ENCODE measurements around the gene GAGE12G. TPM values are rescaled to one million over a fixed set of nuclear protein-coding genes. Genes with fewer than 3 reads are reported as not detected.
"Not testable (repeated sequence)": the region's sequence is repeated elsewhere in the genome, so short reads cannot be mapped to it uniquely, and the experiment has no call there.

Gene GAGE12G, protein sequence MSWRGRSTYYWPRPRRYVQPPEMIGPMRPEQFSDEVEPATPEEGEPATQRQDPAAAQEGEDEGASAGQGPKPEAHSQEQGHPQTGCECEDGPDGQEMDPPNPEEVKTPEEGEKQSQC
- not detected for polyA plus RNA-seq (2013, experiment 1 of 4)
- not detected for polyA plus RNA-seq (2013, experiment 2 of 4)
- polyA plus RNA-seq (2013, experiment 3 of 4), result not detected
- not detected for polyA plus RNA-seq (2013, experiment 4 of 4)

DNA sequence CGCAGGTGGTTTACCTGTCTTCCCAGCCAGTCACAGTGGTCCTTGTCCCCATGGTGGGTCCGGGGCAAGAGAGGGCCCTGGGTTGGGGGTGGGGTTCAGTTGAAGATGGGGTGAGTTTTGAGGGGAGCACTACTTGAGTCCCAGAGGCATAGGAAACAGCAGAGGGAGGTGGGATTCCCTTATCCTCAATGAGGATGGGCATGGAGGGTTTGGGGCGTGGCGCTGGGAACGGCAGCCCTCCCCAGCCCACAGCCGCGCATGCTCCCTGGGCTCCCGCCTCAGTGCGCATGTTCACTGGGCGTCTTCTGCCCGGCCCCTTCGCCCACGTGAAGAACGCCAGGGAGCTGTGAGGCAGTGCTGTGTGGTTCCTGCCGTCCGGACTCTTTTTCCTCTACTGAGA is at the start of gene GAGE12G:
Gene GAGE12G (plus strand): TSS at position 301 of the 400 bp plus-strand sequence. CDS start 1,155 bp downstream, outside the sequence.
- not testable (repeated sequence) for H3K36me3 ChIP-seq (ENCODE audit: control insufficient read depth, insufficient read depth, low read length); H3K9me3 ChIP-seq (ENCODE audit: control insufficient read depth, low read length); H3K27ac ChIP-seq (ENCODE audit: insufficient read depth, low read depth, low read length, poor library complexity, severe bottlenecking); H3K4me3 ChIP-seq (ENCODE audit: insufficient read depth, low read depth, low read length); H3K27me3 ChIP-seq (ENCODE audit: control insufficient read depth, insufficient read depth, low read length, poor library complexity, severe bottlenecking); H3K4me1 ChIP-seq (ENCODE audit: control insufficient read depth, insufficient read depth, low read length)
- no CpG with 5 or more reads among the region's 16 CpGs for WGBS, 2 experiments

DNA sequence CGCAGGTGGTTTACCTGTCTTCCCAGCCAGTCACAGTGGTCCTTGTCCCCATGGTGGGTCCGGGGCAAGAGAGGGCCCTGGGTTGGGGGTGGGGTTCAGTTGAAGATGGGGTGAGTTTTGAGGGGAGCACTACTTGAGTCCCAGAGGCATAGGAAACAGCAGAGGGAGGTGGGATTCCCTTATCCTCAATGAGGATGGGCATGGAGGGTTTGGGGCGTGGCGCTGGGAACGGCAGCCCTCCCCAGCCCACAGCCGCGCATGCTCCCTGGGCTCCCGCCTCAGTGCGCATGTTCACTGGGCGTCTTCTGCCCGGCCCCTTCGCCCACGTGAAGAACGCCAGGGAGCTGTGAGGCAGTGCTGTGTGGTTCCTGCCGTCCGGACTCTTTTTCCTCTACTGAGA is 38.3 kb upstream of the GAGE12G start, which contains the start of gene GAGE12C:
Gene GAGE12C (plus strand): TSS at position 301 of the 400 bp plus-strand sequence. CDS start 1,155 bp downstream, outside the sequence.
- H3K36me3 ChIP-seq (ENCODE audit: control insufficient read depth, insufficient read depth, low read length); H3K4me1 ChIP-seq (ENCODE audit: control insufficient read depth, insufficient read depth, low read length); H3K27me3 ChIP-seq (ENCODE audit: control insufficient read depth, insufficient read depth, low read length, poor library complexity, severe bottlenecking); H3K9me3 ChIP-seq (ENCODE audit: control insufficient read depth, low read length); H3K4me3 ChIP-seq (ENCODE audit: insufficient read depth, low read depth, low read length); H3K27ac ChIP-seq (ENCODE audit: insufficient read depth, low read depth, low read length, poor library complexity, severe bottlenecking): not testable (repeated sequence)
- no CpG with 5 or more reads among the region's 16 CpGs for WGBS, 2 experiments

DNA sequence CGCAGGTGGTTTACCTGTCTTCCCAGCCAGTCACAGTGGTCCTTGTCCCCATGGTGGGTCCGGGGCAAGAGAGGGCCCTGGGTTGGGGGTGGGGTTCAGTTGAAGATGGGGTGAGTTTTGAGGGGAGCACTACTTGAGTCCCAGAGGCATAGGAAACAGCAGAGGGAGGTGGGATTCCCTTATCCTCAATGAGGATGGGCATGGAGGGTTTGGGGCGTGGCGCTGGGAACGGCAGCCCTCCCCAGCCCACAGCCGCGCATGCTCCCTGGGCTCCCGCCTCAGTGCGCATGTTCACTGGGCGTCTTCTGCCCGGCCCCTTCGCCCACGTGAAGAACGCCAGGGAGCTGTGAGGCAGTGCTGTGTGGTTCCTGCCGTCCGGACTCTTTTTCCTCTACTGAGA is 28.8 kb upstream of the GAGE12G start, which contains the start of gene GAGE12D:
Gene GAGE12D (plus strand): TSS at position 301 of the 400 bp plus-strand sequence. CDS start 1,155 bp downstream, outside the sequence.
- not testable (repeated sequence) for H3K4me1 ChIP-seq (ENCODE audit: control insufficient read depth, insufficient read depth, low read length); H3K9me3 ChIP-seq (ENCODE audit: control insufficient read depth, low read length); H3K4me3 ChIP-seq (ENCODE audit: insufficient read depth, low read depth, low read length); H3K27ac ChIP-seq (ENCODE audit: insufficient read depth, low read depth, low read length, poor library complexity, severe bottlenecking); H3K27me3 ChIP-seq (ENCODE audit: control insufficient read depth, insufficient read depth, low read length, poor library complexity, severe bottlenecking); H3K36me3 ChIP-seq (ENCODE audit: control insufficient read depth, insufficient read depth, low read length)
- WGBS, 2 experiments, result no CpG with 5 or more reads among the region's 16 CpGs

DNA sequence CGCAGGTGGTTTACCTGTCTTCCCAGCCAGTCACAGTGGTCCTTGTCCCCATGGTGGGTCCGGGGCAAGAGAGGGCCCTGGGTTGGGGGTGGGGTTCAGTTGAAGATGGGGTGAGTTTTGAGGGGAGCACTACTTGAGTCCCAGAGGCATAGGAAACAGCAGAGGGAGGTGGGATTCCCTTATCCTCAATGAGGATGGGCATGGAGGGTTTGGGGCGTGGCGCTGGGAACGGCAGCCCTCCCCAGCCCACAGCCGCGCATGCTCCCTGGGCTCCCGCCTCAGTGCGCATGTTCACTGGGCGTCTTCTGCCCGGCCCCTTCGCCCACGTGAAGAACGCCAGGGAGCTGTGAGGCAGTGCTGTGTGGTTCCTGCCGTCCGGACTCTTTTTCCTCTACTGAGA is 19.2 kb upstream of the GAGE12G start, which contains the start of gene GAGE12E:
Gene GAGE12E (plus strand): TSS at position 301 of the 400 bp plus-strand sequence. CDS start 1,155 bp downstream, outside the sequence.
- not testable (repeated sequence) for H3K36me3 ChIP-seq (ENCODE audit: control insufficient read depth, insufficient read depth, low read length); H3K27me3 ChIP-seq (ENCODE audit: control insufficient read depth, insufficient read depth, low read length, poor library complexity, severe bottlenecking); H3K9me3 ChIP-seq (ENCODE audit: control insufficient read depth, low read length); H3K4me1 ChIP-seq (ENCODE audit: control insufficient read depth, insufficient read depth, low read length); H3K27ac ChIP-seq (ENCODE audit: insufficient read depth, low read depth, low read length, poor library complexity, severe bottlenecking); H3K4me3 ChIP-seq (ENCODE audit: insufficient read depth, low read depth, low read length)
- no CpG with 5 or more reads among the region's 16 CpGs for WGBS, 2 experiments

DNA sequence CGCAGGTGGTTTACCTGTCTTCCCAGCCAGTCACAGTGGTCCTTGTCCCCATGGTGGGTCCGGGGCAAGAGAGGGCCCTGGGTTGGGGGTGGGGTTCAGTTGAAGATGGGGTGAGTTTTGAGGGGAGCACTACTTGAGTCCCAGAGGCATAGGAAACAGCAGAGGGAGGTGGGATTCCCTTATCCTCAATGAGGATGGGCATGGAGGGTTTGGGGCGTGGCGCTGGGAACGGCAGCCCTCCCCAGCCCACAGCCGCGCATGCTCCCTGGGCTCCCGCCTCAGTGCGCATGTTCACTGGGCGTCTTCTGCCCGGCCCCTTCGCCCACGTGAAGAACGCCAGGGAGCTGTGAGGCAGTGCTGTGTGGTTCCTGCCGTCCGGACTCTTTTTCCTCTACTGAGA is 9.7 kb upstream of the GAGE12G start, which contains the start of gene GAGE12F:
Gene GAGE12F (plus strand): TSS at position 301 of the 400 bp plus-strand sequence. CDS start 1,155 bp downstream, outside the sequence.
- H3K4me1 ChIP-seq (ENCODE audit: control insufficient read depth, insufficient read depth, low read length); H3K27me3 ChIP-seq (ENCODE audit: control insufficient read depth, insufficient read depth, low read length, poor library complexity, severe bottlenecking); H3K27ac ChIP-seq (ENCODE audit: insufficient read depth, low read depth, low read length, poor library complexity, severe bottlenecking); H3K4me3 ChIP-seq (ENCODE audit: insufficient read depth, low read depth, low read length); H3K9me3 ChIP-seq (ENCODE audit: control insufficient read depth, low read length); H3K36me3 ChIP-seq (ENCODE audit: control insufficient read depth, insufficient read depth, low read length): not testable (repeated sequence)
- no CpG with 5 or more reads among the region's 16 CpGs for WGBS, 2 experiments

DNA sequence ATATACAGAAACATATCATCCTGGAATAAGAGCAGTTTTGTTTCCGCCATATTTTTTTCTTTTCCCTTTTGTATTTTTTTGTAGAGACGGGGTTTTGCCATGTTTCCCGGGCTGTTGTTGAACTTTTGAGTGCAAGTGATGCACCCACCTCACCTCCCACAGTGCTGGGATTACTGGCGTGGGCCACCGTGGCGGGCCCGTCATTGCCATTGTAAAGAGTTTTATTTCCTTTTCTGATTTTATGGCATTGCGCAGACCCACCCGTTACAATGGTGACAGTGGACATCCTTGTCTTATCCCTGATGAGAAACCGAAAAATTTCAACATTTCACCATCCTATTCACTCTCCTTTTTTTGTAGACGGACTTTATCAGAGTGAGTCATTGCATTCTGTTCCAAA is 1.5 kb upstream of the GAGE12G start:
- not testable (repeated sequence) for H3K36me3 ChIP-seq (ENCODE audit: control insufficient read depth, insufficient read depth, low read length); H3K4me3 ChIP-seq (ENCODE audit: insufficient read depth, low read depth, low read length); H3K4me1 ChIP-seq (ENCODE audit: control insufficient read depth, insufficient read depth, low read length); H3K27me3 ChIP-seq (ENCODE audit: control insufficient read depth, insufficient read depth, low read length, poor library complexity, severe bottlenecking); H3K27ac ChIP-seq (ENCODE audit: insufficient read depth, low read depth, low read length, poor library complexity, severe bottlenecking); H3K9me3 ChIP-seq (ENCODE audit: control insufficient read depth, low read length)
- WGBS, 2 experiments, result no CpG with 5 or more reads among the region's 11 CpGs

DNA sequence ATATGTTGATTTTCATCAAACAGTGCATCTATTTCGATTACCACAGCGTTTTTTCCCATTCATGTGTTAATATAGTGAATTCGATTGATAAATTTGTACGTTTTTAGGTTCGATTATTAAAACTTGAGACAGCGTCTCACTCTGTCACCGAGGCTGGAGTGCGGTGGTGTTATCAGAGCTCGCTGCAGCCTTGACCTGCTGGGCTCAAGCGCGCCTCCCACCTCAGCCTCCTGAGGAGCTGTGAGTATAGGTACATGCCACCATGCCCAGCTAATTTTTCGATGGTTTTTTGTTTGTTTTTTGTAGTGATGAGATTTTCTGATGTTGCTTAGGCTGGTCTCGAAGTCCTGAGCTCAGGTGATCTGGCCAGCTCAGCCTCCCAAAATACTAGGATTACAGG is 1.0 kb upstream of the GAGE12G start:
- H3K4me1 ChIP-seq (ENCODE audit: control insufficient read depth, insufficient read depth, low read length); H3K27me3 ChIP-seq (ENCODE audit: control insufficient read depth, insufficient read depth, low read length, poor library complexity, severe bottlenecking); H3K4me3 ChIP-seq (ENCODE audit: insufficient read depth, low read depth, low read length); H3K9me3 ChIP-seq (ENCODE audit: control insufficient read depth, low read length); H3K36me3 ChIP-seq (ENCODE audit: control insufficient read depth, insufficient read depth, low read length); H3K27ac ChIP-seq (ENCODE audit: insufficient read depth, low read depth, low read length, poor library complexity, severe bottlenecking): not testable (repeated sequence)
- WGBS, 2 experiments, result 93 to 96% methylated on average over 6 to 7 of the region's 13 CpGs

DNA sequence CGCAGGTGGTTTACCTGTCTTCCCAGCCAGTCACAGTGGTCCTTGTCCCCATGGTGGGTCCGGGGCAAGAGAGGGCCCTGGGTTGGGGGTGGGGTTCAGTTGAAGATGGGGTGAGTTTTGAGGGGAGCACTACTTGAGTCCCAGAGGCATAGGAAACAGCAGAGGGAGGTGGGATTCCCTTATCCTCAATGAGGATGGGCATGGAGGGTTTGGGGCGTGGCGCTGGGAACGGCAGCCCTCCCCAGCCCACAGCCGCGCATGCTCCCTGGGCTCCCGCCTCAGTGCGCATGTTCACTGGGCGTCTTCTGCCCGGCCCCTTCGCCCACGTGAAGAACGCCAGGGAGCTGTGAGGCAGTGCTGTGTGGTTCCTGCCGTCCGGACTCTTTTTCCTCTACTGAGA is 9.4 kb downstream of the GAGE12G start, which contains the start of gene GAGE12H:
Gene GAGE12H (plus strand): TSS at position 301 of the 400 bp plus-strand sequence. CDS start 1,155 bp downstream, outside the sequence.
- H3K4me1 ChIP-seq (ENCODE audit: control insufficient read depth, insufficient read depth, low read length); H3K36me3 ChIP-seq (ENCODE audit: control insufficient read depth, insufficient read depth, low read length); H3K9me3 ChIP-seq (ENCODE audit: control insufficient read depth, low read length); H3K4me3 ChIP-seq (ENCODE audit: insufficient read depth, low read depth, low read length); H3K27ac ChIP-seq (ENCODE audit: insufficient read depth, low read depth, low read length, poor library complexity, severe bottlenecking); H3K27me3 ChIP-seq (ENCODE audit: control insufficient read depth, insufficient read depth, low read length, poor library complexity, severe bottlenecking): not testable (repeated sequence)
- no CpG with 5 or more reads among the region's 16 CpGs for WGBS, 2 experiments

DNA sequence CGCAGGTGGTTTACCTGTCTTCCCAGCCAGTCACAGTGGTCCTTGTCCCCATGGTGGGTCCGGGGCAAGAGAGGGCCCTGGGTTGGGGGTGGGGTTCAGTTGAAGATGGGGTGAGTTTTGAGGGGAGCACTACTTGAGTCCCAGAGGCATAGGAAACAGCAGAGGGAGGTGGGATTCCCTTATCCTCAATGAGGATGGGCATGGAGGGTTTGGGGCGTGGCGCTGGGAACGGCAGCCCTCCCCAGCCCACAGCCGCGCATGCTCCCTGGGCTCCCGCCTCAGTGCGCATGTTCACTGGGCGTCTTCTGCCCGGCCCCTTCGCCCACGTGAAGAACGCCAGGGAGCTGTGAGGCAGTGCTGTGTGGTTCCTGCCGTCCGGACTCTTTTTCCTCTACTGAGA is 19.0 kb downstream of the GAGE12G start, which contains the start of gene GAGE2A:
Gene GAGE2A (plus strand): TSS at position 301 of the 400 bp plus-strand sequence. CDS start 1,155 bp downstream, outside the sequence.
- H3K27me3 ChIP-seq (ENCODE audit: control insufficient read depth, insufficient read depth, low read length, poor library complexity, severe bottlenecking); H3K4me1 ChIP-seq (ENCODE audit: control insufficient read depth, insufficient read depth, low read length); H3K36me3 ChIP-seq (ENCODE audit: control insufficient read depth, insufficient read depth, low read length); H3K9me3 ChIP-seq (ENCODE audit: control insufficient read depth, low read length); H3K4me3 ChIP-seq (ENCODE audit: insufficient read depth, low read depth, low read length); H3K27ac ChIP-seq (ENCODE audit: insufficient read depth, low read depth, low read length, poor library complexity, severe bottlenecking): not testable (repeated sequence)
- no CpG with 5 or more reads among the region's 16 CpGs for WGBS, 2 experiments

DNA sequence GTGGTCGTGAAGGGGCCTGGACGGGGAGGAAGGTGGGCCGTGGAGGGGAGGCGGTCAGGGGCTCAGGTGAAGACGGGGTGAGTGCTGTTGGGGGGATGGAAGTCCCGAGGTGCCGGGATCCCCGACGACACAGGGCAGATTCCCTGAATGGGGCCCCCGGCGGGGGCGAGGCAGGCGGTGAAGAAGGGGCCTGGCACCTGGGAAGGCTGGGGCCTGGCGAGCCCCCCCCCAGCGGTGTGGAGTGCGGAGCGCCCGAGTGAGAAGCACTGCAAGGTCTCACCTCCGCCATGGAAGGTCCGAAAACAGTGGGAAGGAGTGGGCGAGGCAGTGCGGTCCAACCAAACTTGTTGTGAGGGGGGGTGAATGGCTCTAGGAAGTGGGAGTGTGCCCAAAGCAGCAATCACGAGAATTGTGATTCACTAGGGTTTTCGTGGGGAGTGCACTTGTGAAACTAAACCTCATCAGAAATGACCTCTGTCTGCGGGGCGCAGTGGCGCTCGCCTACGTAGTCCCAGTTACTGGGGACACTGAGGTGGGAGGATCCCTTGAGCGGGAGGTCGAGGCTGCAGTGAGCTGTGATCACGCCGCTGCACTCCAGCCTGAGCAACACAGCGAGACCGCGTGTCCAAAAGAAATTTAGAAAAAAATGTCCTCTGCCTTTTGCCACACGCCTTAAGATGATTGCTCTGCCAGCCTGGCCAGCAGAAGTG is 19.7 kb downstream of the GAGE12G start:
- WGBS, 2 experiments, result 97% methylated on average over 18 to 19 of the region's 37 CpGs
- H3K27me3 ChIP-seq (ENCODE audit: control insufficient read depth, insufficient read depth, low read length, poor library complexity, severe bottlenecking); H3K27ac ChIP-seq (ENCODE audit: insufficient read depth, low read depth, low read length, poor library complexity, severe bottlenecking); H3K4me3 ChIP-seq (ENCODE audit: insufficient read depth, low read depth, low read length); H3K36me3 ChIP-seq (ENCODE audit: control insufficient read depth, insufficient read depth, low read length); H3K4me1 ChIP-seq (ENCODE audit: control insufficient read depth, insufficient read depth, low read length); H3K9me3 ChIP-seq (ENCODE audit: control insufficient read depth, low read length): not testable (repeated sequence)

Measured in ectodermal cell (in vitro differentiated cells).